H1 (cell line): ENCODE data around the gene VSNL1. TPM values are rescaled to one million over a fixed set of nuclear protein-coding genes. Genes with fewer than 3 reads are reported as not detected.

Source experiments
- CTCF ChIA-PET: fragments of 300-600 bp; sonication (Branson Sonifier 250); formaldehyde crosslinking; loops from one replicate; lab custom pipeline; 2021; ENCODE audit not compliant: partially characterized antibody; lab: Charles Lee
- POLR2A ChIA-PET: fragments of 300-600 bp; sonication (Branson Sonifier 250); formaldehyde crosslinking; loops from one replicate; lab custom pipeline; 2021; ENCODE audit warnings: inconsistent platforms; ENCODE audit not compliant: partially characterized antibody; lab: Charles Lee
- DNase-seq, 2 experiments: peaks; one replicate each; pipeline versions ENCODE4 v3.0.0 to v3.0.0-alpha.2; 2010 to 2022; ENCODE audit warnings: low spot score in 2 of 2, low read depth in 1 of 2, mixed read lengths in 1 of 2
- FAIRE-seq: peaks from 2 replicates; lab custom pipeline; 2011; peaks lifted over from hg19 to GRCh38; lab: Jason Lieb, UNC
- H2AFZ ChIP-seq: 2 replicates; pipeline ENCODE4 v1.8.1; 2012; ENCODE audit warnings: low read length, inconsistent platforms
- H2AK5ac ChIP-seq: 2 replicates; pipeline ENCODE4 v1.6.1; 2013; ENCODE audit warnings: low read depth, low read length
- H2BK120ac ChIP-seq: replicated peaks from 2 replicates; pipeline ENCODE3; 2013; ENCODE audit warnings: low read depth, low read length, inconsistent platforms
- H2BK12ac ChIP-seq: 2 replicates; pipeline ENCODE4 v1.6.1; 2013; ENCODE audit warnings: low read depth, low read length
- H2BK15ac ChIP-seq: 2 replicates; pipeline ENCODE4 v1.6.1; 2013; ENCODE audit warnings: low read length
- H2BK20ac ChIP-seq: 2 replicates; pipeline ENCODE4 v1.6.1; 2013; ENCODE audit warnings: low read length
- H2BK5ac ChIP-seq: 2 replicates; pipeline ENCODE4 v1.6.1; 2013; ENCODE audit warnings: low read depth, low read length
- H3K14ac ChIP-seq: 2 replicates; pipeline ENCODE4 v1.6.1; 2013; ENCODE audit warnings: inconsistent platforms; ENCODE audit not compliant: insufficient read length
- H3K18ac ChIP-seq: 2 replicates; pipeline ENCODE4 v1.6.1; 2013; ENCODE audit warnings: low read length; ENCODE audit errors: extremely low read depth
- H3K23ac ChIP-seq: 2 replicates; pipeline ENCODE4 v1.6.1; 2013; ENCODE audit warnings: inconsistent platforms; ENCODE audit not compliant: insufficient read length
- H3K23me2 ChIP-seq: 2 replicates; pipeline ENCODE4 v1.6.1; 2013; ENCODE audit warnings: low read depth, low read length
- H3K27ac ChIP-seq: 2 replicates; pipeline ENCODE4 v1.6.1; 2011; ENCODE audit warnings: low read depth, low read length, inconsistent platforms
- H3K27me3 ChIP-seq, 4 experiments: replicated peaks in 1 of 4; 1 replicate in 1 of 4; 2 replicates in 3 of 4; pipeline versions ENCODE4 v1.6.1 to v1.8.1; 2011 to 2013; ENCODE audit warnings: low read length in 3 of 4, mild to moderate bottlenecking in 3 of 4, inconsistent platforms in 2 of 4, mixed read lengths in 2 of 4, moderate library complexity in 1 of 4; ENCODE audit not compliant: control insufficient read depth in 3 of 4, insufficient read depth in 3 of 4; ENCODE audit errors: extremely low read depth in 1 of 4
- H3K36me3 ChIP-seq, 4 experiments: 2 replicates each; pipeline versions ENCODE4 v1.6.1 to v1.8.1; 2011 to 2013; ENCODE audit warnings: mild to moderate bottlenecking in 4 of 4, low read length in 3 of 4, moderate library complexity in 2 of 4, control low read depth in 1 of 4, inconsistent platforms in 1 of 4; ENCODE audit not compliant: insufficient read depth in 4 of 4, control insufficient read depth in 2 of 4
- H3K4ac ChIP-seq: replicated peaks from 2 replicates; pipeline ENCODE3; 2013; ENCODE audit warnings: low read length, low read depth, mixed read lengths, inconsistent platforms; ENCODE audit not compliant: insufficient read length
- H3K4me1 ChIP-seq, 4 experiments: replicated peaks in 1 of 4; 1 replicate in 1 of 4; 2 replicates in 3 of 4; pipeline versions ENCODE4 v1.6.1 to v1.8.1; 2011 to 2013; ENCODE audit warnings: low read length in 3 of 4, inconsistent platforms in 2 of 4, mixed read lengths in 1 of 4; ENCODE audit not compliant: insufficient read depth in 4 of 4, control insufficient read depth in 3 of 4
- H3K4me2 ChIP-seq, 2 experiments: 2 replicates each; pipeline versions ENCODE4 v1.6.1 to v1.8.1; 2011 to 2013; ENCODE audit warnings: low read depth in 2 of 2, low read length in 2 of 2, control low read depth in 1 of 2, inconsistent platforms in 1 of 2, mild to moderate bottlenecking in 1 of 2; ENCODE audit not compliant: insufficient read depth in 1 of 2
- H3K4me3 ChIP-seq, 4 experiments: fragments of 200-600, 300-600 bp in 1 of 4; sonication (generic), shearing (Covaris generic), sonication (Bioruptor Twin) in 1 of 4; 2 replicates each; pipeline versions ENCODE4 v1.5.1 to v1.8.1; 2011 to 2016; ENCODE audit warnings: low read length in 4 of 4, low read depth in 3 of 4, control low read depth in 2 of 4, inconsistent platforms in 2 of 4, mild to moderate bottlenecking in 2 of 4, mixed read lengths in 1 of 4, moderate library complexity in 1 of 4; ENCODE audit not compliant: insufficient read depth in 2 of 4; ENCODE audit errors: extremely low read depth in 1 of 4
- H3K56ac ChIP-seq: replicated peaks from 2 replicates; pipeline ENCODE3; 2013; ENCODE audit warnings: low read depth, mild to moderate bottlenecking, mixed read lengths, low read length, inconsistent platforms; ENCODE audit not compliant: insufficient read length
- H3K79me1 ChIP-seq: 2 replicates; pipeline ENCODE4 v1.6.1; 2013; ENCODE audit warnings: low read depth, low read length, control low read depth
- H3K79me2 ChIP-seq, 2 experiments: 2 replicates each; pipeline versions ENCODE4 v1.6.1 to v1.8.1; 2012 to 2013; ENCODE audit warnings: low read length in 2 of 2, mild to moderate bottlenecking in 2 of 2, inconsistent platforms in 1 of 2; ENCODE audit not compliant: insufficient read depth in 2 of 2, control insufficient read depth in 1 of 2
- H3K9ac ChIP-seq, 4 experiments: replicated peaks in 1 of 4; 1 replicate in 1 of 4; 2 replicates in 3 of 4; pipeline versions ENCODE4 v1.6.1 to v1.8.1; 2011 to 2013; ENCODE audit warnings: low read depth in 3 of 4, low read length in 3 of 4, control low read depth in 2 of 4, mild to moderate bottlenecking in 2 of 4, moderate library complexity in 2 of 4, inconsistent platforms in 1 of 4; ENCODE audit errors: extremely low read depth in 1 of 4
- H3K9me3 ChIP-seq, 2 experiments: 2 replicates each; pipeline versions ENCODE4 v1.6.1 to v1.8.1; 2012 to 2013; ENCODE audit warnings: mild to moderate bottlenecking in 2 of 2, moderate library complexity in 2 of 2, control low read depth in 1 of 2, inconsistent platforms in 1 of 2, low read depth in 1 of 2, low read length in 1 of 2, mixed read lengths in 1 of 2; ENCODE audit not compliant: insufficient read depth in 2 of 2
- H4K20me1 ChIP-seq, 2 experiments: replicated peaks in 1 of 2; 2 replicates each; pipeline versions ENCODE3 to v1.8.1; 2011 to 2013; ENCODE audit warnings: inconsistent platforms in 2 of 2, low read length in 2 of 2, mild to moderate bottlenecking in 1 of 2; ENCODE audit not compliant: insufficient read depth in 2 of 2, control insufficient read depth in 1 of 2
- H4K5ac ChIP-seq: 2 replicates; pipeline ENCODE4 v1.6.1; 2013; ENCODE audit warnings: low read length, low read depth, mixed read lengths, inconsistent platforms; ENCODE audit not compliant: insufficient read length
- H4K8ac ChIP-seq: 2 replicates; pipeline ENCODE4 v1.8.0; 2013; ENCODE audit warnings: mild to moderate bottlenecking, moderate library complexity, low read length, inconsistent platforms; ENCODE audit not compliant: insufficient read depth; ENCODE audit errors: extremely low read depth
- H4K91ac ChIP-seq: replicated peaks from 2 replicates; pipeline ENCODE3; 2013; ENCODE audit warnings: low read length, mixed read lengths, inconsistent platforms; ENCODE audit not compliant: insufficient read length
- ASH2L ChIP-seq: fragments of 200-600, 300-600 bp; sonication (generic); IDR thresholded peaks from one replicate; pipeline ENCODE4 v1.7.1; 2017; ENCODE audit warnings: low read length
- ATF3 ChIP-seq: IDR thresholded peaks from 2 replicates; pipeline ENCODE4 v1.6.1; 2011; ENCODE audit warnings: low read depth, mild to moderate bottlenecking, low read length; ENCODE audit not compliant: insufficient read depth
- BCL11A ChIP-seq, 2 experiments: IDR thresholded peaks; one replicate each; pipeline ENCODE4 v1.6.1; 2011; ENCODE audit warnings: low read depth in 2 of 2, low read length in 2 of 2, mild to moderate bottlenecking in 2 of 2
- CBX8 ChIP-seq: fragments of 300-800, 300-1000 bp; sonication (generic); IDR thresholded peaks from 2 replicates; pipeline ENCODE4 v1.7.1; 2016; ENCODE audit warnings: low read depth, low read length, borderline replicate concordance
- CTCF ChIP-seq, 3 experiments: IDR thresholded peaks; 1 replicate in 2 of 3; 2 replicates in 1 of 3; pipeline versions ENCODE4 v1.5.1 to v1.6.1; 2011; ENCODE audit warnings: low read length in 3 of 3, mild to moderate bottlenecking in 3 of 3, inconsistent platforms in 2 of 3, low read depth in 1 of 3, moderate library complexity in 1 of 3; ENCODE audit not compliant: insufficient read depth in 1 of 3; ENCODE audit errors: control extremely low read depth in 1 of 3
- RFX5 ChIP-seq: IDR thresholded peaks from 2 replicates; pipeline ENCODE4 v1.6.1; 2011; ENCODE audit warnings: low read depth, low read length, improper control_type of control experiment, borderline replicate concordance
- TAF7 ChIP-seq: optimal IDR thresholded peaks from 2 replicates; pipeline ENCODE3; 2011; ENCODE audit warnings: low read depth, mild to moderate bottlenecking, inconsistent platforms, low read length, moderate library complexity, borderline replicate concordance
- TBP ChIP-seq: IDR thresholded peaks from 2 replicates; pipeline ENCODE4 v1.6.1; 2011; ENCODE audit warnings: low read depth, low read length, improper control_type of control experiment
- TCF12 ChIP-seq: IDR thresholded peaks from 2 replicates; pipeline ENCODE4 v1.6.1; 2011; ENCODE audit warnings: low read depth, mild to moderate bottlenecking, low read length
- TEAD4 ChIP-seq: IDR thresholded peaks from 2 replicates; pipeline ENCODE4 v1.6.1; 2012; ENCODE audit warnings: low read depth, low read length, inconsistent platforms, mixed read lengths
- ZNF274 ChIP-seq: IDR thresholded peaks from 2 replicates; pipeline ENCODE4 v1.7.0; 2012; ENCODE audit warnings: low read length, borderline replicate concordance; ENCODE audit errors: extremely low read depth
- whole genome bisulfite sequencing, 2 experiments: shearing (Covaris generic) in 1 of 2; methylation state at CpG; one replicate each; pipeline versions ENCODE4 v1.1.6 to v1.1.7; 2013 to 2015; ENCODE audit warnings: low lambda C conversion rate in 2 of 2, mixed read lengths in 2 of 2, inconsistent platforms in 1 of 2, low coverage in 1 of 2, missing lambda C conversion rate in 1 of 2; ENCODE audit not compliant: insufficient replicate concordance in 2 of 2, insufficient coverage in 1 of 2, insufficient read length in 1 of 2; ENCODE audit errors: extremely low coverage in 1 of 2, missing lambda C conversion rate in 1 of 2; 5-methylcytosine and 5-hydroxymethylcytosine counted together
- polyA plus RNA-seq, 7 experiments: library from polyadenylated mRNA; depleted of rRNA in 3 of 7; stranded (reverse) in 5 of 7; unstranded in 2 of 7; fragments of >200 nt in 5 of 7; fragments of 200-250 nt in 2 of 7; gene quantifications; 1 replicate in 5 of 7; 2 replicates in 1 of 7; 4 replicates in 1 of 7; pipeline versions ENCODE4 v1.2.1 to v1.2.3, GENCODE V29; 2011 to 2013; ENCODE audit warnings: missing spikeins in 2 of 7, mixed read lengths in 2 of 7
- total RNA-seq: library from RNA; stranded (reverse); fragmentation: NEBNext Ultra II Directional; extraction: Animal tissue kit (Norgen Biotek cat#: 25700); gene quantifications from 2 replicates; pipeline ENCODE4 v1.2.1, GENCODE V29; 2021

VSNL1 gene
- total and polyA plus RNA-seq, 2 of the 8 experiments (the other 6 are each of a cell fraction or from before 2014, with no cell fraction given): 49.4 to 108 TPM

DNA sequence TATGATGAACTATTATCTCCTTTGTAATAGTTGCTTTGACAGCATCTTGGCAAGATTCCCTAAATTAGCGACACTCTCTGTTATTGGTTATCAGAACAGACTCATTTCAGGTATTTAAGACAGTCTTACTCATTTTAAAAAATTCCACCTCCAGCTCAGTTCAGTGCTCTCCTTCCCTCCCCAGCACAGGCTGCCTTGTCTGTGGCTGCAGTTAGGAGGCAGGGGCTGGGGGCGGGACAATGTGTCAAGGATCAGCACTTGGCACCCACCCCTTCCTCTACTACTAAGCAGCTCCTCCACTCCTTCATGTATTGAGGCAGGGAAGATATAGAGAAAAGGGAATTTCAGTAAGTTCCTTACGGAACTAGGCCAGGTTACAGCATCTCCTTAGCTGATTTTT lies 85.0 kb downstream of the VSNL1 start:
- Histone ChIP-seq H3K4me1 (peaks cover 0 to 6% (median 0%) of the 10 kb centered on the region in 4 experiments; a peak in 3 of 7 replicates), H2AFZ (no peak overlapping the region), H3K18ac (no peak overlapping the region), H3K23ac (no peak overlapping the region), H2BK15ac (no peak overlapping the region), H3K9ac (no peak overlapping the region), H4K20me1 (no peaks in the 10 kb centered on the region), H4K8ac (no peak overlapping the region), H3K56ac (no peak overlapping the region), H3K36me3 (no peaks in the 10 kb centered on the region), H3K4me2 (no peak overlapping the region), H3K4me3 (no peak overlapping the region), H3K27me3 (no peaks in the 10 kb centered on the region), H2BK20ac (no peak overlapping the region), H4K91ac (no peak overlapping the region), H3K4ac (no peak overlapping the region), H2BK12ac (no peak overlapping the region), H3K9me3 (no peaks in the 10 kb centered on the region), H2AK5ac (no peak overlapping the region), H3K79me1 (no peaks in the 10 kb centered on the region; the same call in 1 of the 2 replicates), H2BK120ac (no peak overlapping the region), H2BK5ac (no peak overlapping the region), H3K27ac (no peak overlapping the region), H4K5ac (no peak overlapping the region), H3K23me2 (no peaks in the 10 kb centered on the region), H3K14ac (no peak overlapping the region), H3K79me2 (no peaks in the 10 kb centered on the region)
- ChIA-PET CTCF (interaction anchor here (0.6 to 3.9 kb wide), 4 partner anchors 21 to 155 kb away, joined by 3 to 23 read pairs (median 3); no protein-coding TSS in a partner anchor), POLR2A (no interaction called here)
- DNase-seq (no peak), FAIRE-seq (no peak)
- WGBS, 2 experiments: 86% methylated on average over 3 of the region's 3 CpGs; no CpG with 5 or more reads in 1 of the 2 experiments
- no peak for TF ChIP-seq TEAD4
- no peak for TF ChIP-seq TCF12
- TF ChIP-seq CTCF (IDR thresholded peaks at IDR 0.05; ENCODE audit: control extremely low read depth in 1 of 3, insufficient read depth in 1 of 3, low read depth in 1 of 3, low read length in 3 of 3): no peak
- TF ChIP-seq ATF3: no peak
- TF ChIP-seq BCL11A (IDR thresholded peaks at IDR 0.05; ENCODE audit: low read depth in 2 of 2, low read length in 2 of 2): no peak
- TF ChIP-seq TBP: no peak
- TF ChIP-seq ASH2L: no peak
- no peak for TF ChIP-seq TAF7
- TF ChIP-seq ZNF274: no peak
- TF ChIP-seq CBX8: no peak
- TF ChIP-seq RFX5: no peak
